Measurements from ENCODE around the gene RNF223. TPM values are rescaled to one million over a fixed set of nuclear protein-coding genes. Genes with fewer than 3 reads are reported as not detected.
"Not testable (repeated sequence)": the region's sequence is repeated elsewhere in the genome, so short reads cannot be mapped to it uniquely, and the experiment has no call there.

RNF223 gene
- total RNA-seq, 4 donors from 2014 or later = 3.0 to 7.5 (median 5.0) TPM

DNA sequence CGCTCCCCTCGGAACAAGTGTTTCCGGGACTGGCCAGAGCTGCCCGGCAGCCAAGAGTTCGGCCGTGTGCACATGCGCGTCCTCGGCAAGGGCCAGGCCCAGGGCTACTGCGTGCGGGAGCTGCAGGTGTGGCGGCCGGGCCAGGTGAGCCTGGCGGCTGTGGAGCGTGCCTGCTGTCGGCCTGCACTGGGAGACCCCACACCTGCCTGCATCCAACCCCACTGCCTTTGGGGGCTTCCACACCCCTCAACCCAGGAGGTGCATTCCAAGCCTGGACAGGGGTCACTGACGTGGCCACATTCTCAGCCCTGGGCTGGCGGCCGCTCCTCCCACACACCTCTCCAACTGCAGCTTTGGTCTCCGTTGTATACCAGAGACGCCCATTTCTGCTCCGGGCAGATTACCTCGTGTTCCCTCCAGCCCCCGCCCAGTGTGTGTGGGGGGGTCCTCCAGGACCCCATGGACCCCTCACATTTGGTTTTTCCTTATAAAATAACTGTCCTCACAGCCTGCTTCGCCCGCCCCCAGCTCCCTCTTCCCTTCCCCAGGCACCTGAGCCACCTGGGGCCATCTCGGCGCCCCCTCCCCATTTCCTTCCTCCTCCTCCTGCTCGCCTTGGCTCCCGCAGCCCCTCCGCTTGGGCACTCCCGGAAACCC, 6.1 kb downstream of the RNF223 start:
- Histone ChIP-seq H3K9me3 (no peaks in the 10 kb centered on the region), H3K4me3 (peak overlapping the region in 3 of 4 donors; percentile 27 to 52 (median 44)), H3K36me3 (no peaks in the 10 kb centered on the region), H3K27me3 (peaks cover 43% of the 10 kb centered on the region), H3K27ac (peak overlapping the region; percentile 79 to 87 (median 84)), H3K4me1 (peaks cover 15 to 28% (median 26%) of the 10 kb centered on the region in 4 donors)
- intact Hi-C loops (cut with DNase I; ENCODE audit: low total_unique reads) = no loop called here
- TF ChIP-seq POLR2A (IDR thresholded peaks at IDR 0.05) (no peak), POLR2AphosphoS5 (IDR thresholded peaks at IDR 0.05) (no peak), EP300 (IDR thresholded peaks at IDR 0.05; ENCODE audit: low read depth) (no peak)
- TF ChIP-seq, protein P1, sequence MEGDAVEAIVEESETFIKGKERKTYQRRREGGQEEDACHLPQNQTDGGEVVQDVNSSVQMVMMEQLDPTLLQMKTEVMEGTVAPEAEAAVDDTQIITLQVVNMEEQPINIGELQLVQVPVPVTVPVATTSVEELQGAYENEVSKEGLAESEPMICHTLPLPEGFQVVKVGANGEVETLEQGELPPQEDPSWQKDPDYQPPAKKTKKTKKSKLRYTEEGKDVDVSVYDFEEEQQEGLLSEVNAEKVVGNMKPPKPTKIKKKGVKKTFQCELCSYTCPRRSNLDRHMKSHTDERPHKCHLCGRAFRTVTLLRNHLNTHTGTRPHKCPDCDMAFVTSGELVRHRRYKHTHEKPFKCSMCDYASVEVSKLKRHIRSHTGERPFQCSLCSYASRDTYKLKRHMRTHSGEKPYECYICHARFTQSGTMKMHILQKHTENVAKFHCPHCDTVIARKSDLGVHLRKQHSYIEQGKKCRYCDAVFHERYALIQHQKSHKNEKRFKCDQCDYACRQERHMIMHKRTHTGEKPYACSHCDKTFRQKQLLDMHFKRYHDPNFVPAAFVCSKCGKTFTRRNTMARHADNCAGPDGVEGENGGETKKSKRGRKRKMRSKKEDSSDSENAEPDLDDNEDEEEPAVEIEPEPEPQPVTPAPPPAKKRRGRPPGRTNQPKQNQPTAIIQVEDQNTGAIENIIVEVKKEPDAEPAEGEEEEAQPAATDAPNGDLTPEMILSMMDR (IDR thresholded peaks at IDR 0.05) = no peak
- peak; percentile 28 for DNase-seq
- in situ Hi-C loops (cut with MboI; ENCODE audit: low pct_ligation_motif_present in 1 of 4, low pct_unique_long_range_greater_than_20kb in 1 of 4, low sequenced_read_pairs in 3 of 4) = no loop called here
- 48% methylated on average over 30 of the region's 32 CpGs; no CpG with 5 or more reads in 1 of the 2 donors for WGBS, 2 donors (ENCODE audit: low coverage in 1 of 2)

- in situ Hi-C loops (cut with MboI; ENCODE audit: low pct_ligation_motif_present in 1 of 4, low pct_unique_long_range_greater_than_20kb in 1 of 4, low sequenced_read_pairs in 3 of 4) = no loop called here
- Histone ChIP-seq H3K36me3 (no peaks in the 10 kb centered on the region), H3K4me1 (peaks cover 15 to 30% (median 27%) of the 10 kb centered on the region in 4 donors), H3K4me3 (no peak overlapping the region), H3K27ac (peak overlapping the region in 1 of 4 donors; percentile 87), H3K9me3 (no peaks in the 10 kb centered on the region), H3K27me3 (peaks cover 49% of the 10 kb centered on the region)
- no peak for TF ChIP-seq POLR2AphosphoS5 (IDR thresholded peaks at IDR 0.05)
- no peak for TF ChIP-seq POLR2A (IDR thresholded peaks at IDR 0.05)
- TF ChIP-seq EP300 (IDR thresholded peaks at IDR 0.05; ENCODE audit: low read depth) = no peak
- TF ChIP-seq, protein P1 (IDR thresholded peaks at IDR 0.05) = no peak
- DNase-seq = no peak
- 84% methylated on average over 41 of the region's 54 CpGs; no CpG with 5 or more reads in 1 of the 2 donors for WGBS, 2 donors (ENCODE audit: low coverage in 1 of 2)
- intact Hi-C loops (cut with DNase I; ENCODE audit: low total_unique reads) = no loop called here
These were observed 6.7 kb downstream of the RNF223 start for GRCh38 chr1:1067284-1067859.

- intact Hi-C loops (cut with DNase I; ENCODE audit: low total_unique reads) (no loop called here), in situ Hi-C loops (cut with MboI; ENCODE audit: low pct_ligation_motif_present in 1 of 4, low pct_unique_long_range_greater_than_20kb in 1 of 4, low sequenced_read_pairs in 3 of 4) (no loop called here)
These were observed 7.5 kb downstream of the RNF223 start for GRCh38 chr1:1066403-1067283.

DNA sequence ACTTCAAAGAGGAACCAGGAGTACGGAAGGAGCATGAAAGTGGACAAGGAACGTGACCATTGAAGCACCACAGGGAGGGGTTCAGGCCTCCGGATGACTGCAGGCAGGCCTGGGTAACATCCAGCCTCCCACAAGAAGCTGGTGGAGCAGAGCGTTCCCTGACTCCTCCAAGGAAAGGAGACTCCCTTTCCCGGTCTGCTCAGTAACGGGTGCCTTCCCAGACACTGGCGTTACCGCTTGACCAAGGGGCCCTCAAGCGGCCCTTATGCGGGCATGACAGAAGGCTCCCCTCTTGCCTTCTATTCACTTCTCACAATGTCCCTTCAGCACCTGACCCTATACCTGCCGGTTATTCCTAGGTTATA, 8.2 kb downstream of the RNF223 start:
- H3K27ac ChIP-seq; intact Hi-C loops (cut with DNase I; ENCODE audit: low total_unique reads); H3K9me3 ChIP-seq; DNase-seq; H3K36me3 ChIP-seq; H3K4me3 ChIP-seq; in situ Hi-C loops (cut with MboI; ENCODE audit: low pct_ligation_motif_present in 1 of 4, low pct_unique_long_range_greater_than_20kb in 1 of 4, low sequenced_read_pairs in 3 of 4): not testable (repeated sequence)
- H3K4me1 ChIP-seq = peaks cover 15 to 33% (median 32%) of the 10 kb centered on the region in 4 donors
- peaks cover 62% of the 10 kb centered on the region for H3K27me3 ChIP-seq
- 53 to 70% methylated on average over 3 to 11 of the region's 11 CpGs for WGBS, 2 donors (ENCODE audit: low coverage in 1 of 2)

More at GRCh38 chr1:1066403-1067283, 7.5 kb downstream of the RNF223 start:
- H3K4me3 ChIP-seq = no peak overlapping the region
- peaks cover 56% of the 10 kb centered on the region for H3K27me3 ChIP-seq
- TF ChIP-seq, protein P1 (IDR thresholded peaks at IDR 0.05) = no peak
- TF ChIP-seq POLR2AphosphoS5 (IDR thresholded peaks at IDR 0.05) (no peak), POLR2A (IDR thresholded peaks at IDR 0.05) (no peak), EP300 (IDR thresholded peaks at IDR 0.05; ENCODE audit: low read depth) (no peak)
- H3K27ac ChIP-seq = no peak overlapping the region
- H3K36me3 ChIP-seq = no peaks in the 10 kb centered on the region
- no peaks in the 10 kb centered on the region for H3K9me3 ChIP-seq
- no peak for DNase-seq
- WGBS, 2 donors (ENCODE audit: low coverage in 1 of 2) = 50 to 70% methylated on average over 2 to 18 of the region's 27 CpGs
- peaks cover 15 to 33% (median 32%) of the 10 kb centered on the region in 4 donors for H3K4me1 ChIP-seq
